Lung microvascular endothelial cell (primary cell): ENCODE measurements around the gene PCDHA12. TPM values are rescaled to one million over a fixed set of nuclear protein-coding genes. Genes with fewer than 3 reads are reported as not detected.

ENCODE experiments used
- total RNA-seq: library from RNA; depleted of rRNA; stranded (reverse); fragments of >200 nt; gene quantifications from 2 replicates; pipeline ENCODE4 v1.2.1, GENCODE V29; 2014

Gene PCDHA12
- total RNA-seq, 1 donor from 2014 or later: under 0.01 TPM

Other genes starting within 250 kb of the PCDHA12 start
- gene CD14, start 242.1 kb upstream of the PCDHA12 start, total RNA-seq: 1.1 and 2.8 TPM in 2 replicates
- 8.1 and 10.5 TPM in 2 replicates for gene TMCO6, start 235.9 kb upstream of the PCDHA12 start, total RNA-seq
- 70.0 and 90.3 TPM in 2 replicates for gene NDUFA2, start 227.7 kb upstream of the PCDHA12 start, total RNA-seq
- gene IK, start 227.5 kb upstream of the PCDHA12 start, total RNA-seq: 47.7 and 55.8 TPM in 2 replicates
- 19.8 and 28.2 TPM in 2 replicates for gene WDR55, start 210.4 kb upstream of the PCDHA12 start, total RNA-seq
- under 0.01 and 0.22 TPM in 2 replicates for gene DND1, start 201.7 kb upstream of the PCDHA12 start, total RNA-seq
- gene HARS1, start 183.9 kb upstream of the PCDHA12 start, total RNA-seq: 43.1 and 46.4 TPM in 2 replicates
- 21.0 and 21.1 TPM in 2 replicates for gene HARS2, start 183.9 kb upstream of the PCDHA12 start, total RNA-seq
- 34.0 and 54.8 TPM in 2 replicates for gene ZMAT2, start 174.9 kb upstream of the PCDHA12 start, total RNA-seq
- under 0.01 TPM in 1 of 2 replicates, not detected in the other for gene PCDHA1, start 89.2 kb upstream of the PCDHA12 start, total RNA-seq
- gene PCDHA2, start 80.5 kb upstream of the PCDHA12 start, total RNA-seq: under 0.01 TPM in 2 replicates
- gene PCDHA3, start 74.3 kb upstream of the PCDHA12 start, total RNA-seq: 0.20 and 0.22 TPM in 2 replicates
- under 0.01 TPM in 2 replicates for gene PCDHA4, start 68.2 kb upstream of the PCDHA12 start, total RNA-seq
- under 0.01 TPM in 2 replicates for gene PCDHA5, start 53.7 kb upstream of the PCDHA12 start, total RNA-seq
- gene PCDHA6, start 47.3 kb upstream of the PCDHA12 start, total RNA-seq: 0.20 and 0.22 TPM in 2 replicates
- 0.20 and 0.22 TPM in 2 replicates for gene PCDHA7, start 41.0 kb upstream of the PCDHA12 start, total RNA-seq
- under 0.01 TPM in 1 of 2 replicates, not detected in the other for gene PCDHA8, start 34.1 kb upstream of the PCDHA12 start, total RNA-seq
- gene PCDHA9, start 26.9 kb upstream of the PCDHA12 start, total RNA-seq: under 0.01 TPM in 2 replicates
- gene PCDHA10, start 19.4 kb upstream of the PCDHA12 start, total RNA-seq: under 0.01 TPM in 2 replicates
- gene PCDHA11, start 6.4 kb upstream of the PCDHA12 start, total RNA-seq: under 0.01 and 0.20 TPM in 2 replicates
- gene PCDHA13, start 6.8 kb downstream of the PCDHA12 start, total RNA-seq: under 0.01 TPM in 1 of 2 replicates, not detected in the other
- under 0.01 TPM in 2 replicates for gene PCDHAC1, start 51.0 kb downstream of the PCDHA12 start, total RNA-seq
- gene PCDHAC2, start 91.2 kb downstream of the PCDHA12 start, total RNA-seq: 0.20 and 0.22 TPM in 2 replicates
- gene PCDHB1, start 176.1 kb downstream of the PCDHA12 start, total RNA-seq: not detected in 2 replicates
- 1.3 and 2.2 TPM in 2 replicates for gene PCDHB2, start 219.3 kb downstream of the PCDHA12 start, total RNA-seq
- 0.22 and 0.60 TPM in 2 replicates for gene PCDHB3, start 225.2 kb downstream of the PCDHA12 start, total RNA-seq
- 0.20 and 0.22 TPM in 2 replicates for gene PCDHB4, start 246.5 kb downstream of the PCDHA12 start, total RNA-seq